HPDE6-E6E7 (cell line): ENCODE results near the gene SPATA25.
A peak's percentile ranks its signal among the peaks of the same experiment; 100 is the strongest.
"Not testable (repeated sequence)": the region's sequence is repeated elsewhere in the genome, so short reads cannot be mapped to it uniquely, and the experiment has no call there.

Experiments
- DNase-seq: peaks from one replicate; pipeline ENCODE4 v3.0.0; 2011; ENCODE audit warnings: missing footprints; ENCODE audit errors: extremely low spot score

The SPATA25 gene

GRCh38 chr20:45887346-45887715 is at the start of gene SPATA25:
Gene SPATA25, minus strand, starts transcription at chr20:45887622. Its CDS starts 32 bp downstream, at chr20:45887590.
- DNase-seq, result no peak

- no peak for DNase-seq
Observed at GRCh38 chr20:45935416-45936046, 48.1 kb upstream of the SPATA25 start.

GRCh38 chr20:45934586-45935415 is 47.4 kb upstream of the SPATA25 start, which contains the start of gene PCIF1:
Gene PCIF1, plus strand, starts transcription at chr20:45934683. Its CDS starts 4,317 bp downstream, at chr20:45939000.
- peak; percentile 100 for DNase-seq

GRCh38 chr20:45934046-45934585 is 46.7 kb upstream of the SPATA25 start:
- DNase-seq, result no peak

GRCh38 chr20:45933266-45934045 is 46.0 kb upstream of the SPATA25 start:
- DNase-seq, result peak; percentile 97

- not testable (repeated sequence) for DNase-seq
Observed at GRCh38 chr20:45931680-45932079, 44.3 kb upstream of the SPATA25 start.

- DNase-seq, result no peak
Observed at GRCh38 chr20:45927071-45927878, 39.9 kb upstream of the SPATA25 start.

DNA sequence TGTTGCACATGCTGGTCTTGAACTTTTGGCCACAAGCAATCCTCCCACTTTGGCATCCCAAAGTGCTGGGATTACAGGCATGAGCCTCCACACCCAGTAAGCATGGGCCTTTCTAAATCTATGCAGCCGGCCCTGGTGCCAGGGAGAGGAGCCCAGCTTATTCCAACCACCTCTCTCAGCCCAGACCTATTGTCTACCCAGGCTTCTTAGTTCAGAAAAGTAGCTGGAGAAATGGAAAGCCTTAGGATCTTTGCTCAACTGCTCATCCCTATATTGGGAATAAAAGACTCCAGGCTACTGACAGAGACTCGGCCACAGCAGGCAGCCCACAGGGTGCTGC is 39.3 kb upstream of the SPATA25 start:
- DNase-seq, result no peak

GRCh38 chr20:45925821-45926506 is 38.5 kb upstream of the SPATA25 start:
- no peak for DNase-seq

DNA sequence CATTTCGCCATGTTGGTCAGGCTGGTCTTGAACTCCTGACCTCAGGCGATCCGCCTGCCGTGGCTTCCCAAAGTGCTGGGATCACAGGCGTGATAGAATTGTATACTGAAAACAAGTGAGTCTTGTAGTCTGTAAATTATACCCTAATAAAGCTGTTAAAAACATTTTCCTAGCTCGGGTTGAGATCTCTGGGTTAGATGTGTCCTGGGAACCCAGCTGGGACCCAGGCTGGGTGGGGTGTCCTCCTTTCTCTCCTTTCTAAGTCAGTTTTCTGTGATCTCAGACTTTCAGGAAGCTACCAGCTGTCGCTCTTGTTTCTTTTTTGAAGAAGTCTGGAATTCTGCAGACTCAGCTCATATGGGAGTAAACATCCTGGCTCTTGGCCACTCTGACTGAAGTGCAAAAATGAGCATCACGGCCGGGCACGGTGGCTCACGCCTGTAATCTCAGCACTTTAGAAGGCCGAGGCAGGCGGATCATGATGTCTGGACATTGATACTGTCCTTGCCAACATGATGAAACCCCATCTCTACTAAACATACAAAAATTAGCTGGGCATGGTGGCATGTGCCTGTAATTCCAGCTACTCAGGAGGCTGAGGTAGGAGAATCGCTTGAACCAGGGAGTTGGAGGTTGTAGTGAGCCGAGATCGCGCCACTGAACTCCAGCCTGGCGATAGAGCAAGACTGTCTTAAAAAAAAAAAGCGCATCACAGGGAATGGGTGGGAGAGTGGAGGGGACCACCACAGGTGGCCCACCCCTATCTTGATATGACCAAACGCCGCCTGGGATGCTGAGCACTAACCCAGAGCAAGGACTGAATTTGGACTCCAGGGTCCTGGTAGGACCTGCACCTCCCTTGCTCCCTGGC is 37.2 kb upstream of the SPATA25 start:
- DNase-seq, result no peak

- no peak for DNase-seq
Observed at GRCh38 chr20:45921337-45922189, 34.1 kb upstream of the SPATA25 start.

- no peak for DNase-seq
Observed at GRCh38 chr20:45920462-45921336, 33.3 kb upstream of the SPATA25 start.

- no peak for DNase-seq
Observed at GRCh38 chr20:45919542-45920399, 32.3 kb upstream of the SPATA25 start.

GRCh38 chr20:45918779-45919537 is 31.5 kb upstream of the SPATA25 start:
- DNase-seq, result no peak

- DNase-seq, result no peak
Observed at GRCh38 chr20:45918182-45918737, 30.8 kb upstream of the SPATA25 start.

- DNase-seq, result no peak
Observed at GRCh38 chr20:45917790-45918141, 30.3 kb upstream of the SPATA25 start.
